ENCODE results near the gene SYNE4. TPM values are rescaled to one million over a fixed set of nuclear protein-coding genes. Genes with fewer than 3 reads are reported as not detected.
A peak's percentile ranks its signal among the peaks of the same experiment; 100 is the strongest.

SYNE4 gene
- total and polyA plus RNA-seq, 3 donors from 2014 or later, result 0.68 to 1.8 (median 1.3) TPM

GRCh38 chr19:35966771-35967170 is 41.8 kb downstream of the SYNE4 start:
- Histone ChIP-seq H3K36me3 (ENCODE audit: low read depth, missing control alignments) (no peaks in the 10 kb centered on the region), H3K27ac (no peak overlapping the region), H3K9me3 (no peaks in the 10 kb centered on the region), H3K4me1 (no peaks in the 10 kb centered on the region), H3K4me3 (no peak overlapping the region), H3K27me3 (no peaks in the 10 kb centered on the region)
- 85% methylated on average over 3 of the region's 3 CpGs; no CpG with 5 or more reads in 1 of the 2 donors for WGBS, 2 donors
- intact Hi-C loops (cut with DNase I; ENCODE audit: low total_unique reads), result no loop called here
- TF ChIP-seq CTCF (IDR thresholded peaks at IDR 0.05) (no peak), POLR2A (IDR thresholded peaks at IDR 0.05) (no peak)
- no peak for DNase-seq

GRCh38 chr19:35963514-35963913 is 45.1 kb downstream of the SYNE4 start:
- H3K36me3 ChIP-seq (ENCODE audit: low read depth, missing control alignments), result no peaks in the 10 kb centered on the region
- intact Hi-C loops (cut with DNase I; ENCODE audit: low total_unique reads), result no loop called here
- 4 to 5% methylated on average over 9 of the region's 9 CpGs for WGBS, 2 donors

GRCh38 chr19:35960432-35960972 is 48.1 kb downstream of the SYNE4 start:
- intact Hi-C loops (cut with DNase I; ENCODE audit: low total_unique reads), result no loop called here
- TF ChIP-seq POLR2A (IDR thresholded peaks at IDR 0.05), result no peak
- TF ChIP-seq CTCF (IDR thresholded peaks at IDR 0.05), result no peak
- H3K9me3 ChIP-seq, result no peaks in the 10 kb centered on the region
- H3K27me3 ChIP-seq, result no peaks in the 10 kb centered on the region
- no peak for DNase-seq
- no peak overlapping the region for H3K27ac ChIP-seq
- no peak overlapping the region for H3K4me3 ChIP-seq
- no peaks in the 10 kb centered on the region for H3K36me3 ChIP-seq (ENCODE audit: low read depth, missing control alignments)
- peaks cover 5% of the 10 kb centered on the region for H3K4me1 ChIP-seq
- WGBS, 2 donors, result 78 to 79% methylated on average over 7 of the region's 7 CpGs

More at GRCh38 chr19:35963514-35963913, 45.1 kb downstream of the SYNE4 start:
- no peak overlapping the region for H3K27ac ChIP-seq
- H3K4me1 ChIP-seq, result peaks cover 5% of the 10 kb centered on the region
- DNase-seq, result peak; percentile 62
- no peaks in the 10 kb centered on the region for H3K27me3 ChIP-seq
- TF ChIP-seq CTCF (IDR thresholded peaks at IDR 0.05), result no peak
- TF ChIP-seq POLR2A (IDR thresholded peaks at IDR 0.05), result no peak
- H3K9me3 ChIP-seq, result no peaks in the 10 kb centered on the region
- no peak overlapping the region for H3K4me3 ChIP-seq

DNA sequence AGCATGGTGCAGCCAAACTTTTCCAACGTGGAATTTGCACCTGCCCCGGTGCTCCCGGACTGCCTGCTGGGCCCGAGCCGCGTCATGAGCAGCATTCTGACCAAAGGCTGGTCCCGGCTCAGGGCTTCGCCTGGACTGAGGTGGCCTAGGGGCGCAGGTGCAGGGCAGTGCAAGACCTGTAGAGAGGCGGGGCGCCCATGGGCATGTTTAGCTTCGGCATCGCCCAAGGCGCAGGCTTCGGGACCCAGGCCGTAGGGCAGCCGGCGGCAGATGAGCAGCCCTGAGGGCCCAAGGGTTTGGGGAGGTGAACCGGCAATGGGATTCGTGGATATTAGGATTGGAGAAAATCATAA is 48.7 kb downstream of the SYNE4 start:
- Histone ChIP-seq H3K4me1 (peaks cover 5% of the 10 kb centered on the region), H3K27me3 (no peaks in the 10 kb centered on the region), H3K4me3 (peak overlapping the region in 1 of 2 donors; percentile 15), H3K9me3 (no peaks in the 10 kb centered on the region), H3K36me3 (ENCODE audit: low read depth, missing control alignments) (no peaks in the 10 kb centered on the region), H3K27ac (no peak overlapping the region)
- TF ChIP-seq CTCF (IDR thresholded peaks at IDR 0.05) (no peak), POLR2A (IDR thresholded peaks at IDR 0.05) (no peak)
- intact Hi-C loops (cut with DNase I; ENCODE audit: low total_unique reads), result no loop called here
- no peak for DNase-seq
- 22 to 46% methylated on average over 7 to 20 of the region's 20 CpGs for WGBS, 2 donors

All from testis (tissue), 3 donors.